Right ventricle myocardium inferior (tissue), 1 donor: ENCODE measurements around the gene GOLGA8F. TPM values are rescaled to one million over a fixed set of nuclear protein-coding genes. Genes with fewer than 3 reads are reported as not detected.
"Not testable (repeated sequence)": the region's sequence is repeated elsewhere in the genome, so short reads cannot be mapped to it uniquely, and the experiment has no call there.

Source experiments
- ATAC-seq: fragments of 200-7000 bp; cut with Tn5 transposase; one replicate; pipeline ENCODE4 v1.9.1; 2020; ENCODE audit warnings: mild to moderate bottlenecking, moderate library complexity
- DNase-seq: peaks from one replicate; pipeline ENCODE4 v3.0.0; 2021; ENCODE audit errors: missing footprints
- intact Hi-C: fragments of 100-400 bp; cut with DNase I; formaldehyde crosslinking; loops from one replicate; pipeline ENCODE4 v1.11.0; 2022
- long read RNA-seq: library from polyadenylated mRNA; unstranded; transcript quantifications from one replicate; pipeline ENCODE4 v2.0.0, GENCODE V29; 2021
- microRNA-seq: library from miRNA; unstranded; fragments of <30 nt; microRNA quantifications from one replicate; pipeline ENCODE4 v1.2.0, GENCODE V29; 2020
- total RNA-seq: library from RNA; stranded (reverse); fragmentation: NEBNext Ultra II Directional; extraction: Animal tissue kit (Norgen Biotek cat#: 25700); gene quantifications from one replicate; pipeline ENCODE4 v1.2.1, GENCODE V29; 2021
- donor health status: DM: no; HTN: yes; CAD: no; lungs with severe emphysema.

The GOLGA8F gene
- total RNA-seq: not detected
- long read RNA-seq: 0 reads

- DNase-seq, ATAC-seq, intact Hi-C loops: not testable (repeated sequence)
Observed at GRCh38 chr15:28378364-28378763, at the start of gene GOLGA8F. TSS of gene GOLGA8F (plus strand) at chr15:28378664. CDS start at chr15:28378762, 98 bp downstream.

GRCh38 chr15:28357984-28358383 is 20.5 kb upstream of the GOLGA8F start, which contains the start of gene GOLGA6L24:
TSS of gene GOLGA6L24 (minus strand) at chr15:28358084. CDS start at chr15:28358023, 61 bp downstream.
- ATAC-seq, DNase-seq, intact Hi-C loops: not testable (repeated sequence)

GRCh38 chr15:28365502-28365901 is 13.0 kb upstream of the GOLGA8F start:
- ATAC-seq, intact Hi-C loops: not testable (repeated sequence)
- DNase-seq: peak; percentile 15

- ATAC-seq, DNase-seq, intact Hi-C loops: not testable (repeated sequence)
Observed at GRCh38 chr15:28380053-28380452, 1.6 kb downstream of the GOLGA8F start.

GRCh38 chr15:28396022-28396421 is 17.6 kb downstream of the GOLGA8F start:
- intact Hi-C loops, ATAC-seq, DNase-seq: not testable (repeated sequence)

GRCh38 chr15:28402774-28403435 is 24.4 kb downstream of the GOLGA8F start:
- intact Hi-C loops, ATAC-seq, DNase-seq: not testable (repeated sequence)

- ATAC-seq, intact Hi-C loops, DNase-seq: not testable (repeated sequence)
Observed at GRCh38 chr15:28420470-28420869, 42.0 kb downstream of the GOLGA8F start.

GRCh38 chr15:28435594-28435993 is 57.1 kb downstream of the GOLGA8F start:
- DNase-seq, ATAC-seq, intact Hi-C loops: not testable (repeated sequence)

Small RNA genes lying within 50 kb of the gene (microRNA-seq; reads per million reads assigned to microRNA genes)
- gene MIR4509-2: not detected

Other genes starting within 250 kb of the GOLGA8F start
- gene HERC2, start 56.5 kb upstream of the GOLGA8F start, total RNA-seq: 39.0 TPM
- gene GOLGA6L24, start 20.6 kb upstream of the GOLGA8F start, total RNA-seq: not detected
- gene GOLGA8G, start 154.3 kb downstream of the GOLGA8F start, total RNA-seq: not detected
- gene GOLGA6L25, start 174.9 kb downstream of the GOLGA8F start, total RNA-seq: not detected